Upper lobe of right lung (tissue), 1 donor: Measurements from ENCODE around the gene KSR1. TPM values are rescaled to one million over a fixed set of nuclear protein-coding genes. Genes with fewer than 3 reads are reported as not detected.

Source experiments
- ATAC-seq: fragments of 200-7000 bp; cut with Tn5 transposase; one replicate; pipeline ENCODE4 v1.9.1; 2020; ENCODE audit warnings: mild to moderate bottlenecking, moderate library complexity
- DNase-seq: peaks from one replicate; pipeline ENCODE4 v3.0.0-alpha.2; 2020
- H3K27ac ChIP-seq: fragments of 200-600 bp; one replicate; pipeline ENCODE4 v1.8.0; 2022
- H3K27me3 ChIP-seq: fragments of 200-600 bp; one replicate; pipeline ENCODE4 v1.8.0; 2022; ENCODE audit warnings: mild to moderate bottlenecking
- H3K36me3 ChIP-seq: fragments of 200-600 bp; one replicate; pipeline ENCODE4 v1.8.0; 2022
- H3K4me1 ChIP-seq: fragments of 200-600 bp; one replicate; pipeline ENCODE4 v1.8.0; 2022
- H3K4me3 ChIP-seq: fragments of 200-600 bp; one replicate; pipeline ENCODE4 v1.8.0; 2022; ENCODE audit warnings: mild to moderate bottlenecking
- H3K9me3 ChIP-seq: fragments of 200-600 bp; one replicate; pipeline ENCODE4 v1.8.0; 2022
- CTCF ChIP-seq: fragments of 200-600 bp; IDR thresholded peaks from one replicate; pipeline ENCODE4 v1.8.0; 2022; ENCODE audit warnings: antibody characterized with exemption
- intact Hi-C: fragments of 100-400 bp; cut with DNase I; formaldehyde crosslinking; loops from one replicate; pipeline ENCODE4 v1.11.0; 2022
- total RNA-seq: library from RNA; stranded (reverse); fragmentation: NEBNext Ultra II Directional; extraction: Animal tissue kit (Norgen Biotek cat#: 25700); gene quantifications from one replicate; pipeline ENCODE4 v1.2.1, GENCODE V29; 2021
- donor health status: DM: no; HTN: yes; CAD: no; lungs with severe emphysema.

The KSR1 gene
- total RNA-seq, 1 donor from 2014 or later, result 52.5 TPM

DNA sequence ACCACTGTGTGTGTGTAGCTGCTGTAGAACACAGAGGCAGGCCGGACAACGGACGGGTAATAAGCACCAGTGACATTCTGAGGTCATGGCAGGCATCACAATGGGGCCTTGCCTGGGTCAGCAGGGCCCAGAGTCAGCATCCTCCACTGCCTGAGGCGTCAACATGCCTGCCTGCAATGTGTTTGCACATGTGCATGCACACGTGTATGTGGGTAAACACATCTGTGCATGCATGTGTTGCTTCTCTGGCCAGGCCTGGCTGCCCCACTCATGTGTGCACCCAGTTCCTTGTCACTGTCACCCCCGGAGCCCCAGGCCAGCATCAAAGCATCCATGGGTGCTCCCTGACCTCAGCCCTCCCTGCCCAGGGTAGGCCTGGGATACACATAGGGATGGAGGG is 218.1 kb downstream of the KSR1 start:
- intact Hi-C loops, result loop anchor here (10.0 kb wide), 1 partner anchor 80 kb away; no protein-coding TSS in a partner anchor
- DNase-seq (peak; percentile 40), ATAC-seq (no peak)
- Histone ChIP-seq H3K27ac (no peak overlapping the region), H3K4me1 (no peaks in the 10 kb centered on the region), H3K36me3 (no peaks in the 10 kb centered on the region), H3K27me3 (no peaks in the 10 kb centered on the region), H3K4me3 (no peak overlapping the region), H3K9me3 (no peaks in the 10 kb centered on the region)
- no peak for TF ChIP-seq CTCF

Other genes starting within 250 kb of the KSR1 start
- 360 TPM for gene WSB1, start 162.3 kb upstream of the KSR1 start, total RNA-seq
- gene LGALS9, start 174.7 kb downstream of the KSR1 start, total RNA-seq, result 185 TPM